H7 (cell line): ENCODE measurements around the gene LRGUK. TPM values are rescaled to one million over a fixed set of nuclear protein-coding genes. Genes with fewer than 3 reads are reported as not detected.

Source experiments
- DNase-seq: peaks from one replicate; pipeline ENCODE4 v3.0.0; 2012
- H3K27me3 ChIP-seq: 2 replicates; pipeline ENCODE4 v1.6.0; 2011; ENCODE audit warnings: mild to moderate bottlenecking, low read length; ENCODE audit not compliant: control insufficient read depth, insufficient read depth
- H3K36me3 ChIP-seq: replicated peaks from 2 replicates; pipeline ENCODE4 v1.5.1; 2011; ENCODE audit warnings: low read length; ENCODE audit not compliant: control insufficient read depth, insufficient read depth
- H3K4me3 ChIP-seq: 2 replicates; pipeline ENCODE4 v1.5.1; 2011; ENCODE audit warnings: low read depth, mild to moderate bottlenecking, control low read depth, low read length, moderate library complexity; ENCODE audit not compliant: insufficient read depth
- total RNA-seq: library from RNA; depleted of rRNA; stranded (reverse); fragments of >200 nt; shearing (Covaris generic); gene quantifications from 2 replicates; pipeline ENCODE4 v1.2.3, GENCODE V29; 2014

Gene LRGUK
- total RNA-seq, 1 experiment from 2014 or later, result 1.4 TPM

- no peak for DNase-seq
- Histone ChIP-seq H3K27me3 (no peaks in the 10 kb centered on the region), H3K36me3 (no peaks in the 10 kb centered on the region), H3K4me3 (no peak overlapping the region)
Measured at GRCh38 chr7:134154581-134155130, 27.5 kb downstream of the LRGUK start.

- Histone ChIP-seq H3K4me3 (no peak overlapping the region), H3K36me3 (no peaks in the 10 kb centered on the region), H3K27me3 (no peaks in the 10 kb centered on the region)
- no peak for DNase-seq
Measured at GRCh38 chr7:134155206-134155605, 28.1 kb downstream of the LRGUK start.

- Histone ChIP-seq H3K27me3 (no peaks in the 10 kb centered on the region), H3K4me3 (no peak overlapping the region), H3K36me3 (no peaks in the 10 kb centered on the region)
- DNase-seq, result no peak
Measured at GRCh38 chr7:134155871-134156270, 28.7 kb downstream of the LRGUK start.

GRCh38 chr7:134165252-134165651, 38.1 kb downstream of the LRGUK start:
- no peak overlapping the region for H3K4me3 ChIP-seq
- no peaks in the 10 kb centered on the region for H3K36me3 ChIP-seq
- no peaks in the 10 kb centered on the region for H3K27me3 ChIP-seq
- no peak for DNase-seq

- H3K4me3 ChIP-seq, result no peak overlapping the region
- no peaks in the 10 kb centered on the region for H3K27me3 ChIP-seq
- DNase-seq, result no peak
- H3K36me3 ChIP-seq, result no peaks in the 10 kb centered on the region; the same call in 1 of the 2 replicates
Measured at GRCh38 chr7:134167250-134167649, 40.1 kb downstream of the LRGUK start.

GRCh38 chr7:134167841-134168240, 40.7 kb downstream of the LRGUK start:
- Histone ChIP-seq H3K36me3 (no peaks in the 10 kb centered on the region; the same call in 1 of the 2 replicates), H3K27me3 (no peaks in the 10 kb centered on the region), H3K4me3 (no peak overlapping the region)
- no peak for DNase-seq

GRCh38 chr7:134174795-134175261, 47.7 kb downstream of the LRGUK start:
- Histone ChIP-seq H3K36me3 (no peaks in the 10 kb centered on the region; the same call in 1 of the 2 replicates), H3K4me3 (no peak overlapping the region), H3K27me3 (no peaks in the 10 kb centered on the region)
- DNase-seq, result no peak

GRCh38 chr7:134175334-134176036, 48.3 kb downstream of the LRGUK start:
- H3K27me3 ChIP-seq, result no peaks in the 10 kb centered on the region
- no peak overlapping the region for H3K4me3 ChIP-seq
- no peak for DNase-seq
- H3K36me3 ChIP-seq, result no peaks in the 10 kb centered on the region; the same call in 1 of the 2 replicates

GRCh38 chr7:134176037-134176350, 48.9 kb downstream of the LRGUK start:
- H3K4me3 ChIP-seq, result no peak overlapping the region
- H3K27me3 ChIP-seq, result no peaks in the 10 kb centered on the region
- no peaks in the 10 kb centered on the region; the same call in 1 of the 2 replicates for H3K36me3 ChIP-seq
- DNase-seq, result no peak

GRCh38 chr7:134179036-134180011, 52.2 kb downstream of the LRGUK start:
- no peaks in the 10 kb centered on the region for H3K36me3 ChIP-seq
- no peak for DNase-seq
- H3K27me3 ChIP-seq, result no peaks in the 10 kb centered on the region
- H3K4me3 ChIP-seq, result no peak overlapping the region

- no peak overlapping the region for H3K4me3 ChIP-seq
- H3K27me3 ChIP-seq, result no peaks in the 10 kb centered on the region
- no peaks in the 10 kb centered on the region for H3K36me3 ChIP-seq
- DNase-seq, result no peak
Measured at GRCh38 chr7:134180376-134180775, 53.2 kb downstream of the LRGUK start.

GRCh38 chr7:134182078-134182477, 54.9 kb downstream of the LRGUK start:
- Histone ChIP-seq H3K4me3 (no peak overlapping the region), H3K36me3 (no peaks in the 10 kb centered on the region), H3K27me3 (no peaks in the 10 kb centered on the region)
- DNase-seq, result no peak

- no peak overlapping the region for H3K4me3 ChIP-seq
- DNase-seq, result no peak
- H3K27me3 ChIP-seq, result no peaks in the 10 kb centered on the region
- H3K36me3 ChIP-seq, result no peaks in the 10 kb centered on the region
Measured at GRCh38 chr7:134184767-134185166, 57.6 kb downstream of the LRGUK start.

- Histone ChIP-seq H3K4me3 (no peak overlapping the region), H3K36me3 (no peaks in the 10 kb centered on the region)
- no peak for DNase-seq
Measured at GRCh38 chr7:134186027-134186426, 58.9 kb downstream of the LRGUK start.

GRCh38 chr7:134186801-134187200, 59.7 kb downstream of the LRGUK start:
- Histone ChIP-seq H3K27me3 (no peaks in the 10 kb centered on the region), H3K36me3 (no peaks in the 10 kb centered on the region), H3K4me3 (no peak overlapping the region)
- DNase-seq, result no peak

More at GRCh38 chr7:134186027-134186426, 58.9 kb downstream of the LRGUK start:
- H3K27me3 ChIP-seq, result no peaks in the 10 kb centered on the region
